KBM-7 (cell line): ENCODE measurements around the gene HOXA6.

ENCODE experiments used
- DNase-seq: peaks from one replicate; pipeline ENCODE4 v3.0.0-alpha.2; 2015
- in situ Hi-C: fragments of 300-500 bp; cut with MboI; formaldehyde crosslinking; loops from 2 replicates; pipeline ENCODE4 v1.14.3; 2020; ENCODE audit warnings: low sequenced_read_pairs, low pct_unique_long_range_greater_than_20kb, mixed read lengths

Gene HOXA6

DNA sequence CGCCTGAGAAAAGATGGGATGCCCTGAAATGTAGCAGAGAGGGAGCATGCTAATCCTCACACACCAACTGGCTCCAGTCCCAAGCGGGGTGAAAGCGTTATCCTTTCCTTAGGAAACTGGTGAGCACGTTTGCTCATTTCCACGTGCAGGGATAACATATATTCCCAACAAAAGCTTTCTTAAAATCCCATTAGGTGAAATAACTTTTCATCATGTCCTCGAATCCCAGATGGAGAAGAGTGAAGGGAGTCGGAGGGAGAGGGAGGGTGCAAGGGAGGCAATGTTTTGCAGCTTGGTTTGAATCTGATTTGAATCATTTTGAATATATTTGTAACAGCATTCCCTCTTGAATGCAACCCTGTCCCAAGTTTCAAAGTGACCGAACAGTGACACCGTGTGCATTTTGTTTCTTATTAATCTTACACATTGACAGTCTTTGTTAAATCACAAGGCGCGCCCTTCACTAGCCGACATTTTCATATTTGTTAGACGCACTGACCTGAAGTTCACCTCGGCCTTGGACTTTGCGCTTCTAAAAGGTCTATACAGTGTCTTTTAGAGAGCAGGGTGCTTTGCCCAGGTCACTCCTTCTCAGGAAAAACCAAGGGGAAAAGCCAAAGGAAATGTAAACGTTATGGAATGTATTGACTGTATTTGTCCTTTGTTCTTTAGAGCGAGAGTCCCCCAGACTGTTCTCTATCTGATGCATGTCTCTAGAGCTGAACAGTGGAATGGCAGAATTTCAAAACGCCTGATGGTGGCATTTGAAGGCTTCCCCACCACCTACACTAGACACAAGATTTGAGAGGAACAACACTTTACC, 14.0 kb downstream of the HOXA6 start:
- in situ Hi-C loops: no loop called here

DNA sequence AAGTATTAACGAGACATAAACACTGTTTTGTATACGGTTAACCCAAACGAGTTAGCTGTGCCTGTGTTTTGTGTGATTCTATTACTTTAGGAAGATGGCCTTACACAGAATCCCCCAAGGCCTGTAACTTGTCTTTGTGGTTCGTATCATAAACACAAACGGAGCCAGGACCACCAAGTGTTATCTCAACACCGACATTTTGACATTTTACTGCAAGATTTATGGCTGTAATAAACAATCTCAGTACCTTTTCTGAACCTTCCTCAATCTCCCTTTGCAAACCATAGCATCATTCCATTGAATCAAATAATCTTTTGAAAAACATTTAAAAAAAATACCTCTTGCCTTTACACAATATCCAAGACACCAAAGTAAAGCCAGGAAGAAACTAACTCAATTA, 14.6 kb downstream of the HOXA6 start:
- DNase-seq: no peak
- in situ Hi-C loops: no loop called here

More for the DNA sequence above, 14.0 kb downstream of the HOXA6 start:
- no peak for DNase-seq

DNA sequence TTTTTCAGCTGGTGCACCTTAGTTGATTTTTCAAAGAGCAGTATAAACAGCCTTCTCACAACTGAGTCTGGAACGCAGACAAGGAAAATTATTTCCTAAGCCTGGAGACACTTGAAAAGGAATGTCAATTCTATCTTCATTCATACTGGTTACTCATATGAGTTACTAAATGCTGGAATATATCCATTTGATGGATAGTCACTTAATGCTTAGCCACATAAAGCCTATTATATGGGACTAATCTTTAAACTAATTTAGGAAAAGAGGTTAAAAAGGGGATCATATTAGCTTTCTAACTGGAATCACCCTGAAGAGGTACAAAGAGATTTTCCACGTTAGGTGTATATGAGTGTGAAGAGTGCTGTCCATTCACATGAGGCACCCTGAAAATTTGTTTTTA, 15.4 kb downstream of the HOXA6 start:
- in situ Hi-C loops: no loop called here

DNA sequence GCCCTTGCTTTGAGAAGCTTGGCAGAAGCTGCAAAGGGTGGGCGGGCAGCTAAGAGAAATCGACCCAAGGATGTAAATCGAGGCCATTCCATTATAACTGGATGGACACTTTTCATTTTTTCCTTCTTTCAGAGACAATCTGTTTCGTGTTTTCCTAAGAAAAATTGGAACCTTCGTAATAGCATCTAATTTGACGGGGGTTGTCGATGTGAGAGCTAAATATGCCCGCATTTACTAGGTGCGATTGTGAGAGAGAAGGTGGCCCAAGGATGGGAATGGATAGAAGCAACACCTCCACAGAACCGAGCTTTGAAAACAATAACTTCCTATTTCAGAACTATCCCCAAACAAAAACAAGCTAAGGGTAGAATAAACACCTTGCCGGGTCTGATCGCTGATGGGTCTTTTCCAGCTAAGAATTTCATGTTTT, 16.2 kb downstream of the HOXA6 start:
- in situ Hi-C loops: no loop called here

More for the DNA sequence above, 15.4 kb downstream of the HOXA6 start:
- DNase-seq: no peak

DNA sequence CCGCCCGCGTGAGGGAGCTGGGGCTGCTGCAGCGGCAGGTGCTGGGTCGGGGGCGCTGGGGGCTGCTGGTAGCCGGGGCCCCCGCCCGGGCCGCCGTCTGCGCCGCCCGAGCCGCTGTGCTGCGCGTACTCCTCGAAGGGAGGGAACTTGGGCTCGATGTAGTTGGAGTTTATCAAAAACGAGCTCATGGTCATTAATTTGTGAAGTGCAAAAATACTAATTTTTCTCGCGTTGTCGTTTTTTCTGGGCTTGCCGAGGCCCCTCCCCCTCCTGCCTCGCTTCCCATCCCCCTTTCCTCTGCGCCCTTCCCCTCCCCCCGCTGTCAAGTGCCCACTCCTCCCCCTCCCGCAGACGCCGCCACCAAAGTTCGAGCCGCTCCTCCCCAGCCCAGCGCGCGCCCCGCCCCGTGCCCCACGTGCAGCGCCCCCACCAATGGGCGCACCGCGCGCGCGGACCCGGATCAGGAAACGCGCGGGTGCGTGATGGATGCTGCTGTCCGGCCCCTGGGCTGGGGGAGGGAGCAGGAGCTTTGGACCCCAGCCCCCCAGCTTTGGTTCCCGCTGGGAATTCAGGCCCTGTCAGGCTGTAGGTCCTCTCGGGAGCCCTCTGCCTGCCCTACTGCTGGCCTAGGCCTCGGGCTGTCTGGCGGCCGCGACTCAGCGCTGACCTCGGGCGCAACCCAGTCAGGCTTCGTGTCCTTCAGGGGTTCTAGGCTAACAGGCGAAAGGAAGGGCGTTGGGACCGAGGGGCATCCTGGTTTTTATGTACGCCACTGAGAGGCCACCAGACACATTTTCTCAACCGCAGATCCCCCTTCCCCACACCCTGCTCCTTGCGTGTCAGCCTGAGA, 16.8 kb downstream of the HOXA6 start, which contains the start of gene HOXA4:
TSS of gene HOXA4 (minus strand) at position 218 of the 850 bp plus-strand sequence. CDS start at position 194, 24 bp downstream.
- in situ Hi-C loops: no loop called here
- no peak for DNase-seq

More for the DNA sequence above, 16.2 kb downstream of the HOXA6 start:
- no peak for DNase-seq

DNA sequence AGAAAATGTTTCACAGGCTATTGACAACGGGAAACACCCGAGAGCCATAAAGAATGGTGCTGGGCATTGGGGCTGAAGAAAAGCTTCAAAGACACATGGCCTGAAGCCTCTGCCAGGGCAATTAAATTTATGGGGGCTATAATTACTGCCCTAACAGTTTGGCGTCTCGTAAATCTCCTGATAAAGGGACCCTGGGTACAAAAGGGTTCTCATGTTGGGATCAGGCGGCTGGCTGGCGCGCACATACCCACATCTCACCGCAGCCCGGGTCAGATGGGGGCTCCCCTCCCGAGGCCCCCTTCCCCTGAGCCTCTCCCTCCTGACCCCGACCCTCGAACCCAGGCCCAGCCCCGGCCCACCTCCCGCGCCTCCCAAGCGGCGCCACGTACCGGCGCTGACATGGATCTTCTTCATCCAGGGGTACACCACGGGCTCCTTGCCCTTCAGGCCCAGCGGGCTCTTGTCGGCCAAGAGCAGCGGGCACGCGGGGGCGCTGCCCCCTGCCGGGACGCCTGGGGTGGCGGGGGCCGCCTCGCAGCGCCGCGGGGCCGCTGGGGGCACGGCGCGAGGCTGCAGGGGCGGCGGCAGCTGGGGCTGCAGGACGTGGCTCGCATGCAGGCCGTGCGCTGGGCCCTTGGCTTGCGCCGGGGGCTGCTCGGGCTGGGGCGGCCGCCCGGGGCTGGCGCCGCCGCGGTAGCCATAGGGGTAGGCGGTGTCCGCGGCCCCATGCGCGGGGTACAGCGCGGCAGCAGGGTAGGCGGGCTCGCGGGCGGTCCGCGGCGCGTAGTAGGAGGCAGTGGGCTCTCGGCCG, 17.6 kb downstream of the HOXA6 start:
- no peak for DNase-seq
- in situ Hi-C loops: no loop called here

DNA sequence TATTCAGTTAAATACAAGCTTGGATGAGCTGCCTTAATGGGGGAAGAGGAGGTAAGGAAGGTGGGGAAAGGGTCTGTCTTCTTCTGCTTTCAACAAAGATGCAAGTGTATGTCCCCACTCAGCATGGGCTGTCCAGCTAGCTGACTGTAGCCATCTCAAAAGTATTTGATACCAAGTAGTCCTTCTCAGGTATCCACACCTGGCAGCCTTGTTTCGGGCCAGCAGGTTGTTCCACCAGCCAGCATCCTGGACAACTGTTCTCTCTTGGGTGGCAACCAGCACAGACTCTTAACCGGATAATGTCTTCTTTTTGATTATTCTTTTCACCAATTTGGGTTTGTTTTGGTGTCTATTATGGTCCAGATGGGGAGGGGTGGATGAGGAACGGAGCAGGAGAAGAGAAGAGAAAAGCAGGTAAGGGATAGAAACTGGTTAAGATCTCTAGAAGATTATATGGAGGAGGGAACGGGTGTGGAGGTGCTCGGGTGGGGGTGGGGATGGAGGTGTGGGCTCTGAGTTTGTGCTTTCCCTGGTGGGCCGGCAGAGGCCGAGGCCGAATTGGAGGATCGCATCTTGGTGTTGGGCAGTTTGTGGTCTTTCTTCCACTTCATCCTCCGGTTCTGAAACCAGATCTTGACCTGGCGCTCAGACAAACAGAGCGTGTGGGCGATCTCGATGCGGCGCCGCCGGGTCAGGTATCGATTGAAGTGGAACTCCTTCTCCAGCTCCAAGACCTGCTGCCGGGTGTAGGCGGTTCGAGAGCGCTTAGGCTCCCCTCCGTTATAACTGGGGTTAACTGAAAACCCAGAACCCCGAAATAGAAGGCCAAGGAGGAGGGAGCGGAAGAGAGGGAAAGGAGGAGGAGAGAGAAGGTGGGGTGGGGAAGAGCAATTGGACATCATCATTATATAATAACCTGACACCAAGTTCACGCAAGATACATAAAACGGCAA, 18.5 kb downstream of the HOXA6 start:
- in situ Hi-C loops: no loop called here
- no peak for DNase-seq

DNA sequence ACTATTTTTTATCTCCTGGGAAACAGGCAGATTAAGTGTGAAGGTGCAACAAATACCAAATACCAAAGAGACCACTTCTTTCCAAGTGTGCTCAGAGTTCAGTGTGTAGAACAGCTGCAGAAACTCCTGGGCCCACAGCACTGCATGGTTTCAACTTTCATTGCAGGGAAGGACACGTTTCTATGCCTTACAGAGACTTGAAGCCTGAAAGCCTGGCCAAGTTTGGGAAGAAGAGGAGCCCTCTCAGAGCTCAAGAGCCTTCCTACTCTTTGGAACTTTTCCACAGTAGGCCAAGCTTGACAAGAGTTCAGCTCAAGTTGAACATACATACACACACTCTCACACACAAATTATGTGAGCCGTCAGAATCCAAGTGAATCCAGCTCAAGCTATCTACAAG, 19.5 kb downstream of the HOXA6 start:
- no peak for DNase-seq
- in situ Hi-C loops: no loop called here

DNA sequence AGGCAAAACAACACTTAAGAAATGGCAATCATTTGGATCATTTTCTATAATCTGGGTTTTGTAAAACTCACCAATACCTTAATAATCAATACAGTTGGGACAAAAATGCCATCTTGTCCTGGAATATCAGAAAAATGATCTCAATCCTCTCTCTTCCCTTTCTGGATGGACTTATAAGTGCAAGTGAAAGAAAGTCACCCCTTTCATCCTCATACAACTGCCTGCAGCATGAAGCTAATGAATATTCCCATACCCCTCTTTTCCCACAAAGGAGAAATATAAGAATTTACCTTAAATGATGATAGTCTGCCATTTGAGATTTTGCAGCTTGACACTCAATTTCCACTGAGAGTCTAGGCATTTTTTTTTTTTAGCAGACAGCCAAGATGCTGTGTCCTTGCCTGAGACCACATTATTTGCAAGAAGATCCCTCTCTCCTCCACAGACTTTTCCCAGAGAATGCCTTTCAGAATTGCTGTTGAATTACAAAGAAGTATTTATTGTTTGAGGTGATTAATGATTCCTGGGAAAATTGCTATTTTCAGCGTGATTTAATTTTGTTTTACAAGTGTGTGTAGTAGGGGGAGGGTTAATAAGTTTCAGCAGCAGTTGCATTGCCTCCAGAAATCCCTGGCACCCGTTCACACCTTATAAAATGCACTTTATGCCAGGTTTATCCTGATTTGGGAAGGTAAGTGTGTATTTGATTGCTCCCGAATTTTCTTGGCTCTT, 20.8 kb downstream of the HOXA6 start:
- in situ Hi-C loops: no loop called here
- DNase-seq: no peak

DNA sequence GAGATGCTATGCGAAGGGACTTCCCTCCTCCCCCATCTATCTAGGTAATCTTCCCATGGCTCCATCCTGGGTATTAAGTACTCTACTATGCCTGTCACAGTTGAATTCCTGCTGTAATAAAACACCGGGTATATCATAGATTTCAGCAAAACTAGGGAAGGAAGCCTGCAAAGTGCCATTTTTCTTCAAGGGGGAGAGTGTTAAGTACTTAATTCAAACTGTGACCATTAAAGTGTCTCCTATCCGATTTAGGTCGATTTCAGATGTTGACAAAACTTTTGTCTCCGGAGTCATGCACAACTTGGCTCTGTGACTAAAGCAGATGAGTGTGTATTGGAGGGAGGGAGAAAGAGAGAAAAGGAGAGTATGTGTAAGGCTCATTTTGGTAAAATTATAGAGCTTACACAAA, 21.6 kb downstream of the HOXA6 start:
- in situ Hi-C loops: no loop called here
- DNase-seq: no peak

DNA sequence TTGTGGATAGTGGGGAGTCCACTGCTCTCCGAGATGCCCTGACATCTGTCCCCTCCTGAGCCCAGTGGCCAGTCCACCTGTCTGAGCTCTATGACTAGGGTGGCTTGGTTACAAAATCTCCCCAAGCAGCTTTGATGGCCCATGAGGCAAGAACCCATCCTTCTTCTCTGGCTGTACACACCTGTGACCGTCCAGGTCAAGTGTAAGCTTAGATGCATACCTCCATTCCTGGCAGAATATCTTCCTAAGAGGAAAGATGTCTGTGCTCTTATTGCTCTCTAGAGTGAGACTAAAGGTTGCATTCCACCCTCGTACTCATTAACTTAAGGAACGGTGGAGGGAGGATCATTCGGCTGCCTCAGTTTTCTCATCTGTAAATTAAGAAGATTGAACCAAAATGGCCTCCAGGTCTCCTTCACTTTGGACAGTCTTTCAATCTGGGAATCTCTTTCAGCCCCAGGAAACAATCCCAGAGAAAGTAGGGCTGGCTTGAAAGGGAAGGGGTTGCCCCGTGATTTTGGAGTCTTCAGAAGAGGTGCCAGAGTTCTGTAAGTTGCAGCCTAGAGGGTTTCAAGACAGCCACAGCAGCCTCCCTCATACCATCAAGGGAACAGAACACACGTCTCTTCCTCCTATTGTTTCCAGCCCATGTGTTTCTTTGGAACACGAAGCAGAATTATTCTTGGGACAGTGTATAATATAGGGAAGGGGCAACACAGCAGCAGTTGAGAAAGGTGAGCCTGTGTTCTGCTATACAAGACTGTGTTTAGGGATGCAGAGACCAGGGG, 22.5 kb downstream of the HOXA6 start:
- DNase-seq: no peak
- in situ Hi-C loops: no loop called here

DNA sequence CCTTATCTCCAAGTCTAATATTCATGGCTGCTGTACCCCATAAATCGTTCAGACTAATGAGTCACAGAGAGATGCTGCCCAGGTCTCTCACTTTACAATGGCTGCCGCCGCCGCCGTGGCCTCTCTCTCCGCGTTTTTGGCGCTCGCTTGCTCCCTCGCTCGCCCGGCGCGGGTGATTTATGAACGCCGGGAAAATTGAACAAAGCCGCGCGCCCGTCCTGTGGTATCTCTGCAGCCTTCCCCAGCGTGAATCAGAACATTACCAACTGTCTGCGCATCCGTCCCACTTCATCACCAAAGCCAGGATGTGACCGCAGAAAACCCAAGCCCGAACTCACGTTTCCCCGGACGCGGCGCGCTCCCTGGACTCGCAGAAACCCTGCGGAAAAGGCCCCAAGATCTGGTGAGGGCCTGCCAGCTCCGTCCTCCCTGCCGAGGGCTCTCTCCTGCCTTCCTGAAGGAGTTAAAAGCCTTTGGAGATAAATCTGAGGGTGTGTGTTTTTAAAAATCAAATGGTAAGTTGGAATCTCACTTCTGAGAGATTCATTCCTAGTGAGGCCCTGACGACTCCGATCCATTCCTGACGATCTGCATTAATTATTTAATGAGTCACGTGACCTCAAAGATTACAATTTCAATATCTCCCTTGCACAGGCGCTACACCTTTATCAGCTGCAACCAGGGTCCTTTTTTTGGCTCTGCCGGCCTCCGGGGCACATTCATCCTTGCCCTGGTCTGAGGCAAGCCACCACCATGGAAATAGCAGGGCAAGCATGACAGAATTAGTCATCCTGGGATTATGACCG, 23.3 kb downstream of the HOXA6 start:
- in situ Hi-C loops: no loop called here

DNA sequence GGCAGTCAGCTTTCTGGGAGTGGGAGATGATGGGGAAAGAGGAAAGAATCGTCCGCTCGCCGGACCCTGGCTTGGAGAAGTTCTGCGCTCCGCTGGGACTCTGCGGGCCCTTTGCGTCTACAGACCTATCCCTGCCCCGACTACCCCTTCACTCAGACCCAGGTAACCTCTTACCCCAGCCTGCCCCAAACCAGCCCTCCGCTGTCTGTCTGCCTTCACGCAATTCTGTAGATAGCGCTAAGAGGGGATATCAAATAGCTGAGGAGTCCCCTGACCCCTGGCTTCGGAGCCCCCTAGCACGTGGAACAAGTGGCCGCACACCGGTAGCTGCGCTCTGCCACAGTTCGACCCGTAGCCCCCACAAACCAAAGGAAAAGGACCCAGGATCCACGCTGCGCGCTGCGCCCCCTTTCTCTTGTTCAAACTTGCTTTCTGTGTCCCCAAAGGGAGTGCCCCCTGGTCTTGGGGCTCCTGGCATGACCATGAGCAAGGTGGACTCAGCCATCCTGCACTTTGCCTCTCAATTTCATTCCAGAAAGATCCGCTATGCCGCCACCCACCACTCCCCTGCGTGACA, 24.0 kb downstream of the HOXA6 start:
- in situ Hi-C loops: no loop called here
- DNase-seq: no peak

More for the DNA sequence above, 23.3 kb downstream of the HOXA6 start:
- DNase-seq: no peak

DNA sequence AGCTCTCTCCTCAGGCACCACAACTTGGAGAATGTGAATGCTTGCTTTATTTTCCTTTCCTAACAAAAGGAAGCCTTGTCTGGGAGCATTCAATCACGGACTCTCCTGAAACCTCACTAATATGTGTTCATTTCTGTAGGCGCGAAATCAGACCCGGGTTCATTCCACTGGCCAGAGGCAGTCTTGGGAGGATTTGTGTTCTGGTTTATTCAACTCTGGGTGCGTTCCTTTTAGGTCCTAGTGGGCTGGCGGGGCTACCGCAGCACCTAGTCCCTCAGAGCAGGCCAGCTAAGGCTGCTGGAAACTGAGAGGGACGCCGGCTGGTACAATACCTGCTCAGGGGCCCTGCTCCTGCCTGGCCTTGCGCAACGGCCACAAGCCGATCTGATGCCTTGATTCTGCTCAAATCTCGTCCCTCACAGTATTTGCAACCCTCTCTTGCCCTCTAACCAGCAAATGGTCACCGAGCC, 24.5 kb downstream of the HOXA6 start:
- no peak for DNase-seq
- in situ Hi-C loops: no loop called here

DNA sequence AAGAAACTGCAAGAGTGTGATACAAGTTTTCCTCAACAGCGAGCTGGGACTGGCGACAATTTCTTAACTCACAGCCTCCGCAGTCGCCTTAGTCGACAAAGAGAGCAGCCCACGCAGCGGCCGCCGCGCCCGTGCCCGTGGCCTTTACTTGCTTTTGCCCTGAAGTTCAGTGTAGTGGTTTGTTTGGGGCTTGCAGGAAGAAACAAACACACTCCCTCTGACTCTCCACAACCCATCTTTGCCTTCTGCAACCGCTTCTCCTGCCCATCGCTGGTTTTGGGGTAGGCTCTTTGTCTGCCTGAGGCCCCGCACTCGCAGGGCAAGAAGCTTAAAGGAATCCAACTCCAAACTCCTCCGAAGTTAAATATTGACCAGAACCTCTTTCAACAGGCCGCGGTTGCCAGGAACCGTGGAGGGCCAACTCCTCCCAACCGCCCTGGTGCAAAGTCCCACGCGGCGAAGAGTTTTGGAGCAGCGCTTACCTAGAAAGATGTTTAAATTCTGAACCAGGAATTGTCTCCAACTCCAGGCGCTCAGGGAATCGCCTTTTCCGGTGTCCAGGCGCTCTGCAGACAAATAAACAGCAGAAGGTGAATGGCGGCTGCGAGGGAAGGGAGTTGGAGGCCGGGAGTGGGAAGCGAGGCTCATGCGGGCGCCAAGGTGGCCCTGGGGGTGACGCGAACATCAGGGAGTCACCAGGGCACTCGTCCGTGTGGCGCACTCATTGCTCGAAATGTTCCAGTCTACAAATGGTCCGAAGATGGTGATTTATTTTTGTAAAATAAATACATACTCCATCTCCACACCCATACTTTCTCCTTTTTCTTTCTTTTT, 25.3 kb downstream of the HOXA6 start:
- in situ Hi-C loops: no loop called here
- DNase-seq: no peak
